M059J (cell line): ENCODE measurements around the gene PRR7. TPM values are rescaled to one million over a fixed set of nuclear protein-coding genes. Genes with fewer than 3 reads are reported as not detected.

Source experiments
- DNase-seq: peaks from one replicate; pipeline ENCODE4 v3.0.0-alpha.2; 2012; ENCODE audit warnings: low read depth
- total RNA-seq: library from RNA; depleted of rRNA; stranded (reverse); fragments of >200 nt; shearing (Covaris generic); gene quantifications from 2 replicates; pipeline ENCODE4 v1.2.3, GENCODE V29; 2014

PRR7 gene
- total RNA-seq, 1 experiment from 2014 or later = 44.4 TPM

- DNase-seq = peak; percentile 38
Observed at GRCh38 chr5:177452688-177453638, 6.3 kb downstream of the PRR7 start.

GRCh38 chr5:177453852-177454396, 7.3 kb downstream of the PRR7 start:
- peak; percentile 43 for DNase-seq

- DNase-seq = peak; percentile 87
Observed at GRCh38 chr5:177454397-177455035, 7.9 kb downstream of the PRR7 start.

- peak; percentile 65 for DNase-seq
Observed at GRCh38 chr5:177455036-177455660, 8.5 kb downstream of the PRR7 start.

GRCh38 chr5:177455661-177456590, 9.3 kb downstream of the PRR7 start:
- peak; percentile 80 for DNase-seq

- DNase-seq = no peak
Observed at GRCh38 chr5:177456591-177456964, 10.0 kb downstream of the PRR7 start.

- peak; percentile 95 for DNase-seq
Observed at GRCh38 chr5:177456976-177457851, 10.6 kb downstream of the PRR7 start.

DNA sequence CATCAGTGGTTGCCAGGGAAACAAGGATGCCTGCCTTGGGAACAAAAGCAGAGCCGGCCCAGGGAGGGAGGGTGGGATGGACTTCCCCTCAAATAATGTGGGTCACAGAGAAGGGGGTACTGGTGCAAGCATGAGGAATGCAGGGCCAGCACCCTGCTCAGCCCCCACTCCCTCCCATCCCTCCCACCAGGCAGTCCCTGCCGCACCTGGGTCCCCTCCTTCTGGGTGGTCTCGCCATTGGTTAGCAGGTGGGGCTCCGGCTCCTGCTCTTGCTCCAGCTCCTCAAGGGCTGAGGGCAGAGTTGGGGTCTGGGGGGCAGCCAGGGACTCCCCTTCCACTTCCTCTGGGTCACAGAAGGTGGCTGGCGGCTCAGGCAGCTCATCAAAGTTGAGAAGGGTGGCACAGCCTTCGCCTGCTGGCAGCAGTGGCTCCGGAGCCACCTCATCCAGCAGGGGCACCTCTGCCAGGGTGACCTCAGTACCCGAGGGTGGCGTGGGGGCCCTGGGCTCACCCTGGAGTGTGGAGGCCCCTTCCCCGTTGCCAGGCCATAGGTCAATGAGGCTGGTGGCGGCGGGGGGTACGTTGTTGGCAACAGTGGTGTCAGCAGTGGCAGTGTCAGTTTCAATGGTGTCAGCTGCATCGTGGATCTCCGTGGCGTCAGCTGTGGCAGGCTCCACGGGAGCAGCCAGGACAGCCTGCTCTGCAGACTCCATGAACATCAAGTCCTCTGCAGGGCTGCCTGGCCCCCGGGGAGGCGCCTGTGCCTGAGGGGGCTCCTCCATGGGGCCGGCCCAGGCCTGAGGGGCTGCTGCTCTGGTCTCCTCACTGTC, 11.5 kb downstream of the PRR7 start:
- DNase-seq = no peak

- peak; percentile 73 for DNase-seq
Observed at GRCh38 chr5:177458912-177459350, 12.3 kb downstream of the PRR7 start.

- no peak for DNase-seq
Observed at GRCh38 chr5:177459357-177459756, 12.7 kb downstream of the PRR7 start.

DNA sequence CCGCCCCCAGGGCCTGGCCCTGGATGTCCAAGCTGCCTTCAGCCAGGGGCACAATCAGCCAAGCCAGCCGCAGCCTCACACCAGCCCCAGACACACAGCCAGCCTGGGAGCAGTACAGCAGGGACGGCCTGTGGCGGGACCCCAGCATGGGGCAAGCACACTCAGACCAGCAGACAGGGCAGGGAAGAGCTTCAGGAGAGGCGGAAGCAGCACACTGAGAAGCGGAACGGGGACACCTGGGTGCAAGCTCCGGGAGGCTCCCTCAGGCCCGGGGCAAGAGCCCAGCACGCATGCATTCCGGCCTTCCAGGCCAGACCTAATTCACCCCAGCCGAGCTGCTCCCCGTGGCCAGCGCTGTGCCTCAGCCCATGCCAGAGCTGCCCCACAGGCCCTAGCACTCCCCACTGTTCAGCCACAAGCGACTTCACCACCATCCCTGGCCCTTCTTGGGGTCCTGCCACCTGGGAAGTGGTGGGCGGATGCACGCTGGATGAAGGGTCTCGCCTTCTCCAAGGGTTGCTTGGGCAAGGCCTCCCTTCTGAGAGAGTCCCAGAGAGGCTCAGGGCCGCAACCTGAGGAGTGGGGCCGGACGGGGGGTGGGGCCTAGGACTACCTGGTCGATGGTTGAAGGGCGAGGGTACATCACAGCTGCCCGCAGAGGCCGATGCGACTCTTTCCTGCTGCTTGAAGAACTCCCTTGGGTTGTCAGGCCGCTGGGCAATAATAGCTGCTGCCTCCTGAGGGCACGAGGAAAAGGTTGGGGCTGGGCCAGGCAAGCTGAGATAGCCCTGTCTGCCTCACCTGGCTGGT, 13.4 kb downstream of the PRR7 start:
- no peak for DNase-seq

GRCh38 chr5:177462021-177462670, 15.5 kb downstream of the PRR7 start:
- DNase-seq = no peak

- DNase-seq = no peak
Observed at GRCh38 chr5:177465044-177465443, 18.4 kb downstream of the PRR7 start.

- no peak for DNase-seq
Observed at GRCh38 chr5:177466861-177467260, 20.2 kb downstream of the PRR7 start.

DNA sequence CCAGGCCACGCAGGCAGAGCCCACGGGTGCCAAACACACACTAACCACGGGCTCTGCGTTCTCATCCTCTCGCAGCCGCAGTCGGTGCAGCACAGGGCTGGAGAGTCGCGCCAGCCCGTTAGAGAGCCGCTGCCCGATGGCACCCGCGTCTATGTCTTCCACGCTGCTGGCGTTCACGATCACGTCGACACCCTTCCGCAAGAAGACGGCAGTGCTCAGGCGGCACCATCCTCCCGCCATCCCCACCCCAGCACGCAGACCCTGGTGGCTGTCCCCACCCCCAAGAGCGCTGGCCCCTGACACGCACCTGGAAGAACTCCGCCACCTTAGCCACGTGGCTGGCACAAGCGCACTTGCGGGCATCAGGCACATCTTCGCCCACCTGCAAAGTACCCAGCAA, 20.8 kb downstream of the PRR7 start:
- DNase-seq = no peak

GRCh38 chr5:177468329-177468684, 21.7 kb downstream of the PRR7 start:
- peak; percentile 17 for DNase-seq

DNA sequence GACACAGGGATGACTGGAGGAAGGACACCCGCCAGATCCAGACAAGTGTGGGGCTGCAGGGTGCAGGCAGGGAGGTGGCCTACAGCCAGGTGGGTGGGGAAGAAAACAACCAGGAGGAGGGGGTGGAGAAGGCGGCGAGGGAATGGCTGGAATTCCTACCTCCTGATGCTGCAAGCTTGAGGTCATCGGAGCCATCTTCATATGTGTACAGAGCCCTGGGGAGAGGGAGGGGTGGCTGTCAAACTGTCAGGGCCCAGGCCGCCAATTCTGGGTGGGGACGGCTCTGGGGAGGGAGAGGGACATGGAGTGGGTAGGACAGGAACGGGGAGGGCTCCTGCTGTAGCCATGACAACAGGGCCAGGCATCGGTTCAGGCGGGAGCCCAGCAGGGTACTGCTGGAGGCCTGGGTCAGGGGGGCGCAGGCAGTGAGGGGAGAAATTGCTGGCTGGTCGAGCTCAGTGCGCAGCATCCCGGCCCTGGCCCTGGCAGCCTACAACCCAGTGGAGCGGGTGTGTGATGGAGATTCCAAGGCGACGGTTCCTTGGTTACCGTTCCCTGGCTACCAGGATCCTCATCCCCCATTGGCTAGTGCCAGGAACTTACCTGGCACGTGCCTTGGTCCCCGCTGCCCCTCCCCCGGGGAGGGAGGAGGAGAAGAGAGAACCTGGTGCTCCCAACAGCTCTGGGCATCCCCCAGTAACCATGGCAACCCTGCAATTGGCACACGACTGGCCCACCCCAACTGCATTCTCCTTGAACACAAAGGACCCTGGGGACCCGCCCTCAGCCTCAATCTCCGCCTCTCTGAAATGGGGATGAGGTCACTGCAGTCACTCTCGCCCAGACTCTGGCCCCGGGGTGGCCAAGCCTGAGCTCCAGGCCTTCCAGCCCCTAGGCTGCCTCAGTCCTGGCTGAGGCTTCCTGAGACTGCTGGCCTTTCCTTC, 22.3 kb downstream of the PRR7 start:
- peak; percentile 31 for DNase-seq
